Measurements from ENCODE around the gene JMJD1C. TPM values are rescaled to one million over a fixed set of nuclear protein-coding genes. Genes with fewer than 3 reads are reported as not detected.

JMJD1C gene
- total and polyA plus RNA-seq, 10 of the 15 experiments (the other 5 are each of a cell fraction or from before 2014, with no cell fraction given): 31.2 to 83.3 (median 49.5) TPM

- no peak for TF ChIP-seq JUNB (IDR thresholded peaks at IDR 0.05)
- no peak for TF ChIP-seq STAT3 (IDR thresholded peaks at IDR 0.05; ENCODE audit: low read depth, low read length)
Observed at GRCh38 chr10:63434866-63435854, 30.6 kb downstream of the JMJD1C start (continued).

- Histone ChIP-seq H3K36me3 (ENCODE audit: control insufficient read depth in 2 of 2, insufficient read depth in 2 of 2, low read length in 1 of 2) (no peaks in the 10 kb centered on the region; a peak in 1 of 4 replicates), H3K27ac (ENCODE audit: control insufficient read depth, insufficient read depth) (peak overlapping the region; percentile 38; the same call in 1 of the 2 replicates), H4K20me1 (ENCODE audit: control insufficient read depth, insufficient read depth) (no peaks in the 10 kb centered on the region), H3K4me2 (ENCODE audit: control insufficient read depth, insufficient read depth) (no peak overlapping the region), H3K27me3 (replicated peaks in 1 of 2; ENCODE audit: control insufficient read depth in 2 of 2, insufficient read depth in 2 of 2, low read length in 1 of 2) (no peaks in the 10 kb centered on the region), H3K4me3 (no peak overlapping the region), H3K79me2 (ENCODE audit: control insufficient read depth, insufficient read depth, low read length) (peaks cover 25% of the 10 kb centered on the region), H3K4me1 (ENCODE audit: control insufficient read depth, insufficient read depth, low read length) (no peaks in the 10 kb centered on the region), H3K9me3 (replicated peaks; ENCODE audit: control insufficient read depth, insufficient read depth, low read length) (no peaks in the 10 kb centered on the region; the same call in 1 of the 3 replicates), H2AFZ (ENCODE audit: control insufficient read depth, low read depth, low read length) (no peak overlapping the region), H3K9ac (ENCODE audit: control insufficient read depth, insufficient read depth, low read length) (no peak overlapping the region)
- ChIA-PET CTCF (interaction anchor here (1.0 kb wide), 1 partner anchor 20 kb away, joined by 3 read pairs; no protein-coding TSS in a partner anchor), SMC1A (ENCODE audit: uncharacterized antibody, unreplicated experiment) (interaction anchor here (0.9 to 1.7 kb wide), 3 partner anchors 163 to 288 kb away, joined by 3 read pairs; no protein-coding TSS in a partner anchor), POLR2A (no interaction called here), RAD21 (ENCODE audit: unreplicated experiment) (interaction anchor here (1.1 kb wide), 1 partner anchor 198 kb away, joined by 3 read pairs; no protein-coding TSS in a partner anchor)
- peak; percentile 87 for ATAC-seq
- no peak for FAIRE-seq
- 89% methylated on average over 5 of the region's 5 CpGs for WGBS (ENCODE audit: insufficient coverage, insufficient replicate concordance, low lambda C conversion rate, missing lambda C conversion rate)
- in situ Hi-C loops (cut with MboI) (no loop called here), intact Hi-C loops (cut with micrococcal nuclease; ENCODE audit: unreplicated experiment) (no loop called here)
- TF ChIP-seq IKZF2 (IDR thresholded peaks at IDR 0.05): peak; percentile 30 to 31; a peak in 1 of 4 replicates
- peak; percentile 51 for TF ChIP-seq EED (IDR thresholded peaks at IDR 0.05; ENCODE audit: low read depth)
- peak; percentile 4; the same call in 1 of the 2 replicates for TF ChIP-seq GABPA (IDR thresholded peaks at IDR 0.05; ENCODE audit: low read depth)
- TF ChIP-seq NFIC (IDR thresholded peaks at IDR 0.05; ENCODE audit: low read depth, low read length): no peak
- TF ChIP-seq RUNX3 (IDR thresholded peaks at IDR 0.05; ENCODE audit: low read length): peak; percentile 71
- TF ChIP-seq ZNF384 (IDR thresholded peaks at IDR 0.05; ENCODE audit: borderline replicate concordance, low read depth, low read length): no peak
- peak; percentile 60; the same call in 1 of the 2 replicates for TF ChIP-seq BACH1 (IDR thresholded peaks at IDR 0.05; ENCODE audit: borderline replicate concordance)
- peak; percentile 13; the same call in 1 of the 2 replicates for TF ChIP-seq CREM (IDR thresholded peaks at IDR 0.05; ENCODE audit: low read depth)
- peak; percentile 27 for TF ChIP-seq JUNB (IDR thresholded peaks at IDR 0.05)
- TF ChIP-seq, protein P1, sequence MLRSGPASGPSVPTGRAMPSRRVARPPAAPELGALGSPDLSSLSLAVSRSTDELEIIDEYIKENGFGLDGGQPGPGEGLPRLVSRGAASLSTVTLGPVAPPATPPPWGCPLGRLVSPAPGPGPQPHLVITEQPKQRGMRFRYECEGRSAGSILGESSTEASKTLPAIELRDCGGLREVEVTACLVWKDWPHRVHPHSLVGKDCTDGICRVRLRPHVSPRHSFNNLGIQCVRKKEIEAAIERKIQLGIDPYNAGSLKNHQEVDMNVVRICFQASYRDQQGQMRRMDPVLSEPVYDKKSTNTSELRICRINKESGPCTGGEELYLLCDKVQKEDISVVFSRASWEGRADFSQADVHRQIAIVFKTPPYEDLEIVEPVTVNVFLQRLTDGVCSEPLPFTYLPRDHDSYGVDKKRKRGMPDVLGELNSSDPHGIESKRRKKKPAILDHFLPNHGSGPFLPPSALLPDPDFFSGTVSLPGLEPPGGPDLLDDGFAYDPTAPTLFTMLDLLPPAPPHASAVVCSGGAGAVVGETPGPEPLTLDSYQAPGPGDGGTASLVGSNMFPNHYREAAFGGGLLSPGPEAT (IDR thresholded peaks at IDR 0.05; ENCODE audit: low read depth): 0 out of 2 replicates have a peak, but pooled peaks have one; percentile 24
- DNase-seq (ENCODE audit: low read depth, low spot score): peak; percentile 23
- no TSS peak for BruUV-seq (replicated peaks)
Observed at GRCh38 chr10:63431962-63432797, 33.6 kb downstream of the JMJD1C start.

Measured in GM12878 (cell line).